Neural cell (in vitro differentiated cells): ENCODE measurements around the gene DCXR.

Experiments
- CTCF ChIP-seq: fragments of 450-650 bp; IDR thresholded peaks from 2 replicates; pipeline ENCODE4 v1.5.1; 2014; ENCODE audit warnings: antibody characterized with exemption, mild to moderate bottlenecking, moderate library complexity; ENCODE audit not compliant: poor library complexity, severe bottlenecking
- EP300 ChIP-seq: fragments of 450-650 bp; conservative IDR thresholded peaks from 2 replicates; pipeline ENCODE4 v1.6.1; 2014; ENCODE audit warnings: antibody characterized with exemption, mild to moderate bottlenecking, moderate library complexity; ENCODE audit not compliant: poor library complexity, severe bottlenecking
- EZH2 ChIP-seq: fragments of 200-600, 300-800 bp; shearing (Covaris generic), sonication (generic); IDR thresholded peaks from 2 replicates; pipeline ENCODE4 v1.6.1; 2014; ENCODE audit warnings: antibody characterized with exemption, low read length, borderline replicate concordance, mild to moderate bottlenecking; ENCODE audit not compliant: insufficient read depth, poor library complexity, severe bottlenecking
- MXI1 ChIP-seq: fragments of 450-650 bp; conservative IDR thresholded peaks from 2 replicates; pipeline ENCODE4 v1.6.1; 2014; ENCODE audit warnings: antibody characterized with exemption, mild to moderate bottlenecking; ENCODE audit not compliant: poor library complexity, severe bottlenecking
- POLR2AphosphoS5 ChIP-seq: IDR thresholded peaks from 2 replicates; pipeline ENCODE4 v1.6.1; 2012
- RAD21 ChIP-seq: fragments of 450-650 bp; conservative IDR thresholded peaks from 2 replicates; pipeline ENCODE4 v1.6.1; 2014; ENCODE audit warnings: antibody characterized with exemption, mild to moderate bottlenecking, moderate library complexity
- REST ChIP-seq: IDR thresholded peaks from 2 replicates; pipeline ENCODE4 v1.6.1; 2012; ENCODE audit warnings: borderline replicate concordance
- SMC3 ChIP-seq: fragments of 450-650 bp; conservative IDR thresholded peaks from 2 replicates; pipeline ENCODE4 v1.6.1; 2014; ENCODE audit warnings: antibody characterized with exemption, mild to moderate bottlenecking, moderate library complexity; ENCODE audit not compliant: poor library complexity
- TAF1 ChIP-seq: IDR thresholded peaks from 2 replicates; pipeline ENCODE4 v1.6.1; 2012; ENCODE audit warnings: low read depth

GRCh38 chr17:82011617-82012187 lies 25.8 kb downstream of the DCXR start:
- TF ChIP-seq SMC3 (no peak), CTCF (no peak), EP300 (no peak), TAF1 (no peak), POLR2AphosphoS5 (no peak), RAD21 (no peak), REST (no peak), EZH2 (no peak), MXI1 (no peak)
